ENCODE results near the gene PRPS2.

PRPS2 gene

DNA sequence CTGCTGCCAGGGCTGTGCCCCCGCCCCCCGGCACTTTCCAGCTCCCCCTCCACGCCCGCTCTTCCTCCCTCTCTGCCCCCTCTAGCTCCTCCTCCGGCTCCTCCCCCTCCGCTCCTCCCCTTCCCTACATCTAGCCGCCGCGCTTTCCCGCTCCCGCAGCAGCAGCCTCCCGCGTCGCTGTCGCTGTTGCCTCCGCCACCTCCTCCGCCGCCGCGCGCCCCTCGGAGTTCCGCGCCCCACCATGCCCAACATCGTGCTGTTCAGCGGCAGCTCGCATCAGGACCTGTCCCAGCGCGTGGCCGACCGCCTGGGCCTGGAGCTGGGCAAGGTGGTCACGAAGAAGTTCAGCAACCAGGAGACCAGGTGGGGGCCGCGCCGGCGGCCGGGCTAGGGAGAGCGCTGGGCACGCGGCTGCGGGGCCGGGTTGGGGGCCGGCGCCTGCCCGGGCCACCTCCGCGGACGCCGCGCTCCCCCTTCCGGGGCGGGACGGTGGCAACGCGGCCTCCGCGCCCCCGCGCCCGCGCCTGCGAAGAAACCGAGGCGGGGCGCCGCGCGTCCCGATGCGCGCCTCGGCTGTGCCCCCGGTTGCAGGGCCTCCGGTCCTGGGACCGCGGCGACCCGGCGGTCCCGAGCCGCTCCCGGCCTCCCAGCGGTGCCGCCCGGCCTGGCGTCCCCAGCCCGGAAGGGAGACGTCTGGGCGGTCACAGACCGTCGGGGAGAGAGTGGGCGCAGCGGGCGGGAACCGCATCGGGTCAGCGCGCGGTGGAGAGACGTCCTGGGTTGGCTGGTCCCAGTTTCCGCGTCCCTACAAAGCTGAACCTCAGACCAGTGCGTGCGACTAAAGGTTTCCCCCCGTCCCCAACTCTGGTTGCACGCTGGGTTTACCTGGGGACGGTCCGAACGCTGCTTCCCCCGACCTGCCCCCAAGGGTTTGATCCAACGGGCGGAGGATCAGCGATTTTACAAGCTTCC lies at the start of gene PRPS2:
PRPS2 (plus strand) TSS at position 156 of the 972 bp plus-strand sequence; CDS start at position 242, 86 bp downstream.
- peak; percentile 48 to 69 (median 56) for DNase-seq (ENCODE audit: low read depth in 4 of 4, low spot score in 1 of 4)

- DNase-seq (ENCODE audit: low read depth in 4 of 4, low spot score in 1 of 4) = no peak
Observed at GRCh38 chrX:12741416-12741815, 49.8 kb upstream of the PRPS2 start.

DNA sequence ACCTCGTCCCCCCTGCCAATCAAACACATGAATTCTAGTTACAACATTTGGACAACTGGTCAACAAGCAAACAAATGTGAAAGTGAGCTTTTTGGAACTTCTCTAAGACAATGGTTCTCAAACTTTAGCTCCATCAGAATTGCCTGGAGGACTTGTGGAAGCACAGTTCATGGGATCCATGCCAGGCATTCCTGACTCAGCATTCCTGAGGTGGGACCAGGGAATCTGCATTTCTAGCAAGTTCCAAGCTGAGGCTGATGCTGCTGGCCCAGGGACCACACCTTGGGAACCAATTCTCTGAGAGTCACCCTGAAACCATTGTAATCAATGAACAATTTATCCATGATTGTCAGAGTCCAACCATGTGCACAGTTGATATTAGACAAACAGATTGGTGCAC lies 43.8 kb upstream of the PRPS2 start:
- DNase-seq (ENCODE audit: low read depth in 4 of 4, low spot score in 1 of 4) = no peak

DNA sequence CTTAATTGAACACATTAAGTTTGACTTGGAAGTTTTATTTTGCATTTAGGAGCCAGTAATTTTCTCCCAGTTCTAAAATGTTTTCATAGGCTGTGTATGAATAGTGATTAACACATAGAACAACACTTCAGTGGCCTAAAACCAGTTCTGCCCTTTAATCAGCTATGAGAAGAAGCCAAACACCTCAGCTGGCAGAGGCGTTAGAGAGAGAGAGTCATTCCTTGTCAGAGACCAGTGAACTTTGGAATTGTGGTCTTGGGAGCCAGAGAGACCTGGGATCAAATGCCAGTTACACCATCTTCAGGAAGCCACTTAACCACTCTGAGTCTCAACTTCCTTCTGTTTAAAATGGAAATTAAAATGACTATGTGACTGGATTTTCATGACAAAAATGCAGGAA lies 39.3 kb upstream of the PRPS2 start:
- no peak for DNase-seq (ENCODE audit: low read depth in 4 of 4, low spot score in 1 of 4)

- DNase-seq (ENCODE audit: low read depth in 4 of 4, low spot score in 1 of 4) = no peak
Observed at GRCh38 chrX:12753366-12753765, 37.8 kb upstream of the PRPS2 start.

GRCh38 chrX:12758291-12758690 lies 32.9 kb upstream of the PRPS2 start:
- no peak for DNase-seq (ENCODE audit: low read depth in 4 of 4, low spot score in 1 of 4)

DNA sequence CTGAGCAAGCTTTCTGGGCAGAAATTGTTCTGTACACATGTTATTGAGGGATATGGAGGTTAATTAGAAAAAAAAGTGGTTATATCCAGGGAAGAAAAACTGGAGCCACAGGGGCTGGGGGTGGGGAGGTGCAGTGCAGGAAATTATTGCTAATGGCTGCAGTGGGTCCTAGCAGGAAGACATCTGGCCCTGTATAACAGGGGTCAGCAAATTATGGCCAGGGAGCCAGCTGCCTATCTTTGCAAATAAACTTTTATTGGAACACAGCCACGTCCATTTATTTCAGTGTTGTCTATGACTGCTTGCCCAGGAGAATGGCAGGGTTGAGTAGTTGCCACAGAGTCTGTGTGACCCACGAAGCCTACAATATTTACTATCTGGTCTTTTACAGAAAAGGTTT lies 23.4 kb upstream of the PRPS2 start:
- no peak for DNase-seq (ENCODE audit: low read depth in 4 of 4, low spot score in 1 of 4)

DNA sequence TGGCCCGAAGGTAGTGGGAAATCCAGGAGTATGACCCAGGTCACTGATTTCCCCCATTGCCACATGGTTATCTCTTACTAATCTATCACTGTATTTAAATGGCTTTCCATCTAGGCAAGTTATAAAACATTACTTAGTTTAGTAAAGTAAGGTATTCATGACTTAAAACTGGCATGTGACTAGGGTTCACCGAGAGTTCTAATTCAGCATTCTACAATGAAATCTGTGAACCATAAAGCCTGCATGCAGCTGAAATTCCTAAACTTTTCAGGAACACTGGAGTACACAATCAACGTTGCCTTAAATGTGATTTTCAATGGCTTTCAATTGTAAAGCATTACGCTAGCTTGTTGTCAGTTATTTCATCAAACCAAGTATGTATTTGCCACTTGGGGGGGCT lies 22.7 kb upstream of the PRPS2 start:
- DNase-seq (ENCODE audit: low read depth in 4 of 4, low spot score in 1 of 4) = no peak

DNA sequence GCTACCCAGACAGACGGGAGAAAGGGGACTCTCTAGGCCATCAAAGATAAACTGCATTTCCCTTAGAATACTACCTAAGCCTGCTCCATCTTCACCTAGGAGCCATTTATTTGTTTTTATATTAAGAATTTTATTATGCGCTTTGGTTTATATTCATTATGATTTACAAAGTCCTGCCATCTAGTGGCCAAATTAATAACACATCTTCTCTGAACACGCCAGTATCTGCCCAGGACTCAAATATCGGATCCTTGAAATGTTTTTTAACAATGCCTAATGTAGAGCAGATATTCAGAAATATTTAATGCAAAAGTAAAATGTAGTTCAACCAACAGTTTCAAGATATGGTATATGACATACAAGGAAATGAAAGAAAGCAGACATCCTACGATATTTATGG lies 20.8 kb upstream of the PRPS2 start:
- no peak for DNase-seq (ENCODE audit: low read depth in 4 of 4, low spot score in 1 of 4)

DNA sequence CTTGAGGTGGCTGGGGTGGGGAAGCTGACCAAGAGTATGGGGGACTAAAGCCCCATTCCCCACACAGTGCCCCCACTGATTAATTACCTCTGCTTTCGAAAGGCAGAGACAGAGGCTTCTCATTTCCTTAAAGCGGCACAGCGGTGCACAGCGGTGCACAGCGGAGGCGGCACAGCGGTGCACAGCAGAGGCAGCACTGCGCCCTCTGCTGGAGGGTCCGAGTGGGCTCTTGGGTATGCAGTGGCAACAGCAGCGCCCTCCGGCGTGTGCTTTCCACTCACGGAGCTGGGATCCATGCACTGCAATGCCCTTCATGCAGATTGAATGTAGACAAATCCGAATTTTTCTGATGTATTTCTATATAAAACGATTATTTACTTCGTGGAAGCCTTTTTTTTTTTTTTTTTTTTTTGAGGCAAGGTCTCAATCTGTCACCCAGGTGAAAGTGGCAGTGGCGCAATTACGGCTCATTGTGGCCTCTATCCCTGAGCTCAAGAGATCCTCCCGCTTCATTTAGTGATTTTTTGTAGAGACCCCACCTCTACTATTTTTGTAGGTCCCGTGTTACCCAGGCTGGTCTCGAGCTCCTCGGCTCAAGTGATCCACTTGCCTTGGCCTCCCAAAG lies 19.7 kb upstream of the PRPS2 start:
- DNase-seq (ENCODE audit: low read depth in 4 of 4, low spot score in 1 of 4) = peak; percentile 37 to 57 (median 44)

- DNase-seq (ENCODE audit: low read depth in 4 of 4, low spot score in 1 of 4) = no peak
Observed at GRCh38 chrX:12777670-12778069, 13.5 kb upstream of the PRPS2 start.

GRCh38 chrX:12779534-12779933 lies 11.7 kb upstream of the PRPS2 start:
- DNase-seq (ENCODE audit: low read depth in 4 of 4, low spot score in 1 of 4) = no peak

DNA sequence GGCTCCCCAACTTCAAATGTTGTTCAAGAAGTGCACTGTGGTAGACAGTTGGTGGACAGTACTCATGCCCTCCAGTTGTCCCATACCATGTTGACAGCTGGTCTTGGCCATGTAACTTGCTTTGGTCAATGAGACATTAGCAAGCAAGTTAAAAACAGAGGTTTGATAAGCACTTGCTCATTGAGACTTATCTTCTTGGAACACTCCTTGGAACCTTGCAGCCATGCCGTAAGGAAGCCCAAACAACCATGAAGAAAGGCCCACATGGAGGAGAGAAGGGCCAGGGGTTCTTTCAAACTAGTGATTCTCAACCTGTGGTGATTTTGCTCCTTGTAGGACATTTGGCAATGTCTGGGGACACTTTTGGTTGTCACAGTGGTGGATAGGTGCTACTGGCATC lies 2.6 kb upstream of the PRPS2 start:
- no peak for DNase-seq (ENCODE audit: low read depth in 4 of 4, low spot score in 1 of 4)

- DNase-seq (ENCODE audit: low read depth in 4 of 4, low spot score in 1 of 4) = no peak
Observed at GRCh38 chrX:12789976-12790375, 1.2 kb upstream of the PRPS2 start.

DNA sequence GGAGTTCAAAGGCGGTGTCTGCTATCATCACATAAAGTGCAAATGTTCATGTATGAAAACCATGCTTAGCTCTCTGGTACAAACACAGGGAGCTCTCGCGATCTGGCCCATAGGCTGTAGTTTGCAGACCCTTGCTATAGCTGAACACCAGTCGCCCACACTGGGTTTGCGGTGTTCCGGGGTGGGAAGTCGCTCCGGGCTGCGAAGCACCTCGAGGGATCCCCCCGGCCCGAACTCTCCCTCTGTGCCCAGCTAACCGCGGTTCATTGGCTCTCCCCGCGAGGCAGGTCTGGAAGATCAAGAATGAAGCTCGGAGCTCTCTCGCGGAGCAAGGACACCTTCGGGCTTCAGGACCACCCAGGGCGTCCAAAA lies 341 bp upstream of the PRPS2 start:
- DNase-seq (ENCODE audit: low read depth in 4 of 4, low spot score in 1 of 4) = no peak

- DNase-seq (ENCODE audit: low read depth in 4 of 4, low spot score in 1 of 4) = no peak
Observed at GRCh38 chrX:12792711-12793110, 1.5 kb downstream of the PRPS2 start.

- no peak for DNase-seq (ENCODE audit: low read depth in 4 of 4, low spot score in 1 of 4)
Observed at GRCh38 chrX:12794654-12795053, 3.4 kb downstream of the PRPS2 start.

- DNase-seq (ENCODE audit: low read depth in 4 of 4, low spot score in 1 of 4) = no peak
Observed at GRCh38 chrX:12798601-12799000, 7.4 kb downstream of the PRPS2 start.

DNA sequence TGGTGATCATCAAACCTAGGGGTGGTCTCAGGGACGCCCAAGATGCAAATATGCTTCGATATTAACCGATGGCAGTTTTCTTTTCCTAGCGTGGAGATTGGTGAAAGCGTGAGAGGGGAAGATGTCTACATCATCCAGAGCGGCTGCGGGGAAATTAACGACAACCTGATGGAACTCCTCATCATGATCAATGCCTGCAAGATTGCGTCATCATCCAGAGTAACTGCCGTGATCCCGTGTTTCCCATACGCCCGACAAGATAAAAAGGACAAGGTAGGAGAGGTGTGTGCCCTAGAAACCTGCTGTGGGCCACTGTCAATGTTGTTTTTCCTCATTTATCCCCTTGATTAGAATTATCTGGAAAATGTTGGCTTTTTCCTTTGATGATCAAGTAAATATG lies 7.9 kb downstream of the PRPS2 start:
- DNase-seq (ENCODE audit: low read depth in 4 of 4, low spot score in 1 of 4) = no peak

GRCh38 chrX:12802741-12803140 lies 11.5 kb downstream of the PRPS2 start:
- DNase-seq (ENCODE audit: low read depth in 4 of 4, low spot score in 1 of 4) = no peak

- no peak for DNase-seq (ENCODE audit: low read depth in 4 of 4, low spot score in 1 of 4)
Observed at GRCh38 chrX:12804655-12805054, 13.4 kb downstream of the PRPS2 start.

- DNase-seq (ENCODE audit: low read depth in 4 of 4, low spot score in 1 of 4) = no peak
Observed at GRCh38 chrX:12805333-12805732, 14.1 kb downstream of the PRPS2 start.

- DNase-seq (ENCODE audit: low read depth in 4 of 4, low spot score in 1 of 4) = no peak
Observed at GRCh38 chrX:12811658-12812057, 20.4 kb downstream of the PRPS2 start.

All from stimulated activated CD4-positive, alpha-beta T cell treated with anti-CD3 and anti-CD28 coated beads, Interleukin-1b, Interleukin-23, amount 100 ng/mL, for 24 hours (primary cell).